ENCODE data around the gene SH3BP1.
"Not testable (repeated sequence)": the region's sequence is repeated elsewhere in the genome, so short reads cannot be mapped to it uniquely, and the experiment has no call there.

SH3BP1 gene

DNA sequence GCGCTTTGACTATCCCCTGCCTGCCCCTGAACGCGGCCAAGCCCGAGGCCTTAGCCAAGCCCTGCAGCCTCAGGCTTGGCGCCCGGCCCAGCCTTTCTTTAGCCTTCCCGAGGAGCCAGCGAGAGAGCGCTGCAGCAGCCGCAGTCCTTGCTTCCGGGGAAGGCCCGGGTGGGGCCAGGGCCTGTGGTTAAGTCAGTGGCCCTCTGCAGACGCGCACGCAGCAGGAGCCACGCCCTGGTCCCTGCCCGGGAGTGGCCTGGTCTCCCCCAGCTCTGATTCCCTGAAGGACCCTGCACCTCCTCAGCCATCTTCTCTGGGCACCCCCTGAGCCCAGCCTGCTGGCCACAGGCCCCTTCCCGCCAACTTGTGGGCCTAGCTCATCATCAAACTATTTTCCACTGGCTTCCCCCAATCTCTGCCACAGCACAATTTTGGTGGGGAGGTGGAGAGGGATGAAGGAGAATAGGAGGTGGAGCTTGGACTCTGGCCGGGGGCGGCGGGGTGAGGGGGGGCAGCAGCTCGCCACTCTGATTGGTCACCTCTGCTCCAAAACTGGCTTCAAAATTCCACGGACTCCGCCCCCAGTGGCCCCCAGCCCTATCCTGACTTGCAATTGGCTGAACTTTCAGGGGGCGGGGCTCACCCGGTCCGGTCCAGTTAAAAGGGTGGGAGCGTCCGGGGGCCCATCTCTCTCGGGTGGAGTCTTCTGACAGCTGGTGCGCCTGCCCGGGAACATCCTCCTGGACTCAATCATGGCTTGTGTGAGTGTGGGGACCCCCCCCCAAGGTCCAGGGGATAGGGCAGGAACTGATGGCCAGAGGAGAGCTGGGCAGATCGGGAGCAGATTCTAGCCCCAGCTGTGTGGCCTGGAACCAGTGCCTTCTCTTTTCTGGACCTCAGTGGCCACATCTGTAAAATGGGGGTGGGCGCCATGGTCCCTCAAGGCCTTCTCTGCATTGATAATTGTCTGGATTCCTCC lies 35.8 kb downstream of the SH3BP1 start, which contains the start of gene LGALS1:
LGALS1 (plus strand) TSS at position 686 of the 979 bp plus-strand sequence; CDS start at position 753, 67 bp downstream.
- peak; percentile 71 for DNase-seq (ENCODE audit: extremely low spot score, insufficient read length, low read depth)
- peak; percentile 93 for FAIRE-seq

DNA sequence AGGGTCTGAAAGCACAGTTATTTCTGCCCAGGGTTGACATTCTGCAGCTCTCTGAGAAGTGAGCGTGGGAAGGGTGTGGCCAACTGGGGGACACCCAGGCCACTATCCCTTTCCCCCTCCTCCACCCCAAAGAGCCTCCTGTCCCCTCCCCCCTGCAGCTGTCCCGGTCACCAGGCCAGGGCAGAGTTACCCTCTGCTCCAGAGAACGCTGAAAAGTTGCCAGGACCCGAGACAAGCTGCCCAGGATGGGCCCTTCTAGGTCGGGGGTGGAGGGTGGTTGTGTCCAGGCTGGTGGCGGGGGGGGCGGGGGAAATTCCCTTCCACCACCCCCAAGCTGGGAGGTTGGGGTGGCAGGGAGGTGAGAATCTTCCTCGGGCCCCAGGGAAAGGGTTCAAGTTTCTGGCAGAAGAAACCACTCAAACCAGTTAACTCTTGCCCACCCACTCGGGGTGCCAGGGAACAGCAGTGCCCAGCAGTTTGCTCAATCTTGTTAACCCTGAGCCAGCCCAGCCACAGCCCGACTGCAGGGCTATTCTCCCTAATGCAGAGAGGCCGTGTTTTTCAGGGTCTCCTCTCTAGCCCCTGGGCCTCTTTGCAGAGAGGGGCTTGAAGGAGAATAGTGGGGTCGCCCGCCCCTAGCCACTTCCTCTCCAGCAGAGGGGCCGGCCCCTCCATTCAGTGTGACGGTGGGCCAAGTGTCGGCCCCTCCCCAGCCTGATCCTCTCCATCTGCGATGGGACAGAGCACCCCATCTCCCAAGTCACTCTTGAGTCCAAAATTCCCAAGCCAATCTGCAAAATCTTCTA lies 36.7 kb downstream of the SH3BP1 start:
- no peak for DNase-seq (ENCODE audit: extremely low spot score, insufficient read length, low read depth)
- FAIRE-seq: peak; percentile 49

DNA sequence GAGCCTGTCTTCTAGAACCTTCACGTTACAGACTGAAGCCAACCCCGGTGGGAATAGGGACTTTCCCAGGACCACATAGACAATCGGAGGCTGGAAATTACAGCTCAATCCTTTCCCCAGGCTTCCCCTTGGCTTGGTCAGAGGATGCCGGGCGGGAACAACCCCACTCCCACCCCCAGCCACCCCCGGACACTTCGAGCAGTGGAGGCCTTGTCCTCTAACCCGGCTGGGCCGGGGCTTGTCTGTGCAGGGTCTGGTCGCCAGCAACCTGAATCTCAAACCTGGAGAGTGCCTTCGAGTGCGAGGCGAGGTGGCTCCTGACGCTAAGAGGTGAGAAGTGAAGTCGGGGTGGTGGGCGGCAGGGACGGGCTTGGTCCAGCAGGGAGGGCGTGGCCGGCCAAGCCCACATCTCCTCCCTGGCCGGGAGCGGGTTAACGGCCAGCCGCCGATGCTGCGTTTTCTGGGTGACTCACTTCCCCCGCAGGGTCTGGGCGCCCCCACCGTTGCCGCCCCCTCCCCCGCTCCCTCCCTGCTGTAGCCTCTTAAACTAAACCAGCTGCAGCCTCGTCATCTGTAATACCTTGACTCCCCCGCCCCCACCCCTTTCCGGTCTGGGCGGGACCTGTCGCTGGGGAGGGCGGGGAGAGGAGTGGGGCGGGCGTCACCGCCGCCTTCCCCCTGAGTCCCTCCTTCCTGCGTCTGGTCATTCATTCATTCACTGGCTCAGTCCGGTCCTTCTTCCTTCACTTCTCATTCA lies 37.4 kb downstream of the SH3BP1 start:
- peak; percentile 86 for FAIRE-seq
- DNase-seq (ENCODE audit: extremely low spot score, insufficient read length, low read depth): no peak

DNA sequence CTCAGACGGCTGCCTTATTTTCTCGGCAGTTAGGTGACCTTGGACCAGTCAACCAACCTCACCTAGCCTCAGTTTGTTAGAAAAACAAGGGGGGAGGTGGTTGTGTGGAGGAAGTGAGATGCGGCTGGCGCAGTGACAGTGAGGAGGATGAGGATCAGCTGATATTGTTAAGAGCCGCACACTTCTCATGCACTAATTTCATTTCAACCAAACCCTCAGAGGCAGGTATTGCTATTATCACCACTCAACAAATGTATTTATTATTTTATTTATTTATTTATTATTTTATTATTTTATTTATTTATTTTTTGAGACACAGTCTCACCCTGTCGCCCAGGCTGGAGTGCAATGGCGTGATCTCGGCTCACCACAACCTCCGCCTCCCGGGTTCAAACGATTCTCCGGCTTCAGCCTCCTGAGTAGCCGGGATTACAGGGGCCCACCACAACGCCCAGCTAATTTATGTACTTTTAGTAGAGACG lies 38.1 kb downstream of the SH3BP1 start:
- DNase-seq (ENCODE audit: extremely low spot score, insufficient read length, low read depth) (no peak), FAIRE-seq (no peak)

DNA sequence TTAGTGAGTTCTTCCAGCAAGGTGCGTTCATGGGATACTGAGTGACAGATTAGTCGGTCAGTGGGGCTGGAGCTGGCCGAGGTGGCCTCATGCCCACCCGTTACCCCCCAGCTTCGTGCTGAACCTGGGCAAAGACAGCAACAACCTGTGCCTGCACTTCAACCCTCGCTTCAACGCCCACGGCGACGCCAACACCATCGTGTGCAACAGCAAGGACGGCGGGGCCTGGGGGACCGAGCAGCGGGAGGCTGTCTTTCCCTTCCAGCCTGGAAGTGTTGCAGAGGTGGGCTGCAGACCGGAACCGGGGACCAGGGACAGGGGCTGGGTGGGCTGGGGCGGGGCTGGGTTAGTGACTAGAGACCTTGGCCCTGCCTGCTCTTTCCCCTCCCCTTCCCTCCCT lies 38.9 kb downstream of the SH3BP1 start:
- no peak for DNase-seq (ENCODE audit: extremely low spot score, insufficient read length, low read depth)
- FAIRE-seq: no peak

DNA sequence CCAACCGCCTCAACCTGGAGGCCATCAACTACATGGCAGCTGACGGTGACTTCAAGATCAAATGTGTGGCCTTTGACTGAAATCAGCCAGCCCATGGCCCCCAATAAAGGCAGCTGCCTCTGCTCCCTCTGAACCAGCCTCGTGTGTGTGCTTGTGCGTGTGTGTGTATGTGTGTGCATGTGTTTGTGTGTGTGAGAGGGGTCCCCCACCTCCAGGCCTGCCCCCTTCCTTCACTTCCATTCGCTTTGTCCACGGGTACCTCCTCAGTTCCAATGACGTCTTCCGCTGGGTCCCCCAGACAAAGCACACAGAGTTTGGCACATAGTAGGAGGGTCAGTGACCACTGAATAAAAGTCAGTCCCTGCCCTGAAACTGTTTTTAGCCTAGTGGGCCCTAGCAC lies 40.2 kb downstream of the SH3BP1 start:
- FAIRE-seq: no peak
- DNase-seq (ENCODE audit: extremely low spot score, insufficient read length, low read depth): no peak

DNA sequence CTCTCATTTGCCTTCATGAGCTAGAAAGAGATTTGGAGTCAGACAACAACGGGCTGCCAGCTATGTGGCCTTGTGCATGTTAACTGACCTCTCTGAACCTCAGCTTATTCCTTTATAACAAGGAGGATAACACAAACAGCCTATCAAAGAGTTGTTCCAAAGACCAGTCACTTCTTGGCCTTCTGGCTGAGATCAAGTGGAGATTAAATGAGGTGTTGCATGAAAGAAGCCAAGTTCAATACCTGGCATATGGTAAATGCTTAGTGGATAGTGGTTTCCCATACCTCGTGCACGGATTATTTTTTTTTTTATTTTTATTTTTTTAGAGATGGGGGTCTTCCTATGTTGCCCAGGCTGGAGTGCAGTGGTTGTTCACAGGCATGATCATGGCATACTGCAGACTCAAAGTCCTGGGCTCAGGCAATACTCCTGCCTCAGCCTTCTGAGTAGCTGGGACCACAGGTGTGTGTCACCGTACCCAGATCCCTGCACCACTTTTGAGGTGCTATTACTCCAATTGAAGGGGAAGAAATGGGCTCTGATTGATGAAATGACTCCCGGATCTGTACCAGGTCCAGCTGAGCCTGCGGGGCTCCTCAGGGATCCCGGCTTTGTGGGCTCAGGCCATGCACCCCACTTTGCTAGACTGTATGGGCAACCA lies 40.9 kb downstream of the SH3BP1 start:
- FAIRE-seq (no peak), DNase-seq (ENCODE audit: extremely low spot score, insufficient read length, low read depth) (no peak)

DNA sequence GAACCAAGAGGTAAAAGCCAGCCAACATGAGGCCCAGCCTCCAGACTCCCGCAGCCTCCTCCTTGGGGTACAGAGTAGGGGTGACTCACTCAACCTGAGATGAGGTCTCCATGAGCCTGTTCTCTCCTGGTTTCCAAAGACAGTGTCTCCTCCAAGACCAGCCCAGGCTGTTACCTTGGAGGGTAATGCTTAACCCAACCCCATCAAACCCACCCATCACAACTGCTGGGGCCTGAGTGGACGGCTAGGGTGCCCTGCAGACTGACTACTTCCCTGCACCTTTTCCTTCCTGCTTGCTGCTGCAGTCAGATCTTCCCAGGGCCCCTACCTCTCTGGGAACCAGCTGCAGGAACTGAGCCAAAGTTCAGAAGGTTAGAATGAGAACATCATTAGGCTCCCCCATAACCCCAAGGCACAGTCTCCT lies 41.5 kb downstream of the SH3BP1 start:
- FAIRE-seq: no peak
- no peak for DNase-seq (ENCODE audit: extremely low spot score, insufficient read length, low read depth)

DNA sequence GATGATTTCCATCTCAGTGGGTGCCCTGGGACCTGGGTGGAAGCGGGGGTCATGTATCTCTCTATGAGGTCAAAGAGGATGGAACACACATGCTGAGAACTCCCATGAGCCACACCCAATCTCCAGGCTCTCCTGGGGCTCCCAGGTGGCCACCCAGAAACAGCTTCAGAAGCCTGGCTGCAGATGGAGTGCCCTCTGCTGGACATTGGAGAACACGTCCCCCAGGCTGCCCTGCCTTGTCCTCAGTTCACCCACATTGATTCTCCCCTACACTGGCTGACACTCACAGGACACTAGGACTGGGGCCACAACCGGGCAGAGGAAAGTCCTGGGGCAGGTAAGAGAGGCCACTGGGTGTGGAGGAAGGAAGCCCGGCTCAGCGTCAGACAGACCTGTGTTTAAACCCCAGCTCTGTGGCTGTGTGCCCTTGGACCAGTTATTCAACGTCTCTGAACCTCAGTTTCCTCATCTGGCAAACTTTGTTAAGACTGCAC lies 42.1 kb downstream of the SH3BP1 start:
- DNase-seq (ENCODE audit: extremely low spot score, insufficient read length, low read depth) (no peak), FAIRE-seq (peak; percentile 76)

DNA sequence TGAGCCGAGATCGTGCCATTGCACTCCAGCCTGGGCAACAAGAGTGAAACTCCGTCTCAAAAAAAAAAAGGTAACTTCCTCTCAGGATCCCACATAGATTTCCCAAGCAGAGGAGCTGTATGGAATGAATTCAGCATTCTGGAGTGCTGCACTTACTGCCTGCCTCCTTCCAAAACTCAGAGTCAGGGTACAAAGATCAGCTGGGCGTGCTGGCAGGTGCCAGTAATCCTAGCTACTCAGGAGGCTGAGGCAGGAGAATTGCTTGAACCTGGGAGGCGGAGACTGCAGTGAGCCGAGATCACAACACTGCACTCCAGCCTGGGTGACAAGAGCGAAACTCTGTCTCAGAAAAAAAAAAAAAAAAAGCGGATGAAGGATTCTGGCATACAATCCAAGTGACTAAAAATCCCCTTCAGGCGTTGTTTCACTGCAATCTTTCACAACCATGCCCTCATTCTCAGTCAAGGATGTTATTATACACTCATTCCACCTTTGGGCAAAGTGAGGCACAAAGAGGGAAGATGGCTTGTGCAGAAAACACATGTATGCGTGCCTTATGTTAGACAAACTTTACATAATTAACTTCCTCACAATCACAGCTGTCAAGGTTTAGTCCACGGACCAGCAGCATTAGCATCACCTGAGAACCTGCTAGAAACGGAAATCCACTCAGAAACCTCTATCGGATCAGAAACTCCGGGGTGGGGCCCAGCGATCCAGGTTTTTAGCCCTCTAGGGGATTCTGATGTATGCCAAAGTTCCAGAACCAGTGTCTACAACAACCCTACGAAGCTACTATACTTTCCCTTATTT lies 45.5 kb downstream of the SH3BP1 start:
- FAIRE-seq (no peak), DNase-seq (ENCODE audit: extremely low spot score, insufficient read length, low read depth) (no peak)

DNA sequence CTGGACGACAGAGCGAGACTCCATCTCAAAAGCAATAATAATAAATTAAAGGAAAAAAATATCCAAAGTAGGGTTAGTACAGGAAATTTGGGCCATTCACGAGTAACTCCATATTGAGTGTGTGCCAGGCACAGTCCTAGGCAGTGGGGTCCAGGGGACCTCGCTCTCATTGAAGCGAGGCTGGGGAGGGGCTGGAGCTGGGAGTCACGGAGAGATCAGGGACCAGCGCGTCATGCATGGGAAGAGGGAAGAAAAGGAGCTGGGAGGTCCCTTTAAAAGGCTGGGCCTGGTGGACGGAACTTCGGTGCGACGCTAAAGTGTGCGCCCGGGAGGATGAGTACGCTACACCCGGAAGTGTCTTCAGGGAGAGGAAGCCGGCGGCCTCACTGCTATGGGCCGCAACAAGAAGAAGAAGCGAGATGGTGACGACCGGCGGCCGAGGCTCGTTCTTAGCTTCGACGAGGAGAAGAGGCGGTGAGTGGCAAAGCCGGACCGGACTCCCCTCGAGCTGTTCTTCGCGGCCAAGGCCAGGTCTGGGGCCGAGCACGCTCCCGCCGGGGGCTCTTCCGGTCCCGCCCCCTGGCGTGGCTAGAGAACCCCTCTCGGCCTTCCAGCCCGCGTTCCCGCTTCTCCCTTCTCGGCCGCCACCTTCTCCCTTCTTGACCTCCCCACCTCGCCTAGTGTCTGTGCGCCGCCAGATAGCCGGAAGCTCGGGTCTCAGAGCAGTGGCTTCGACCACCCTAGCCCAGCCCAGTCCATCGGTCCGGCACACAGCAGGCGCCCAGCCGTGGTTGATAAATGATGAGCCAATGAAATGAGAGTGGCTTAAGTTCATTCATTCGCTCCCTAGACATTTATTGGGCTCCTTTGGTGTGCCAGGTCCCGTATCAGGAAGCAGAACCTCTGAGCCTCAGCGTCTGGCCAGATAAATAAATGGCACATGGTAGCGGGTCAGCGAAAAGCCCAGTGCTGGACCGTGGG lies 46.8 kb downstream of the SH3BP1 start, which contains the start of gene NOL12:
NOL12 (plus strand) TSS at position 342 of the 981 bp plus-strand sequence; CDS start at position 392, 50 bp downstream.
- peak; percentile 96 for FAIRE-seq

DNA sequence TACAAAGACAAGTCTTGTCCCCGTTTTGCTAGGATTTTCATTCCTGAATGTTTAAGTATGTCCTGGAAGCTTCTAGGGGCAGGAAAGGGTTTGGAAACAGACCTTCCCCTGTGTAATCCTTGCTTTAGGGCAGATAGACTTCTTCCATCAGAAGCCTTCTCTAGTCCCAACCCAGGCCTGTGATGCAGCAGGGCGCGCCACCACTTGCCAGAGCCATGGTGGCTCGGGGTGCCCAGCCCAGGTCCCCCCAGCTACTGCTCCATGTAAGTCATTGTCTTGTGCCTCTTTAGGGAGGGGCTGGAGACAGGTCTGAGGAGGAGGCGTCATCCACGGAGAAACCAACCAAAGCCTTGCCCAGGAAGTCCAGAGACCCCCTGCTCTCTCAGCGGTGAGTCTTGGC lies 50.9 kb downstream of the SH3BP1 start:
- FAIRE-seq: no peak

More for the DNA sequence above, 46.8 kb downstream of the SH3BP1 start, which contains the start of gene NOL12:
- DNase-seq (ENCODE audit: extremely low spot score, insufficient read length, low read depth): peak; percentile 74

DNA sequence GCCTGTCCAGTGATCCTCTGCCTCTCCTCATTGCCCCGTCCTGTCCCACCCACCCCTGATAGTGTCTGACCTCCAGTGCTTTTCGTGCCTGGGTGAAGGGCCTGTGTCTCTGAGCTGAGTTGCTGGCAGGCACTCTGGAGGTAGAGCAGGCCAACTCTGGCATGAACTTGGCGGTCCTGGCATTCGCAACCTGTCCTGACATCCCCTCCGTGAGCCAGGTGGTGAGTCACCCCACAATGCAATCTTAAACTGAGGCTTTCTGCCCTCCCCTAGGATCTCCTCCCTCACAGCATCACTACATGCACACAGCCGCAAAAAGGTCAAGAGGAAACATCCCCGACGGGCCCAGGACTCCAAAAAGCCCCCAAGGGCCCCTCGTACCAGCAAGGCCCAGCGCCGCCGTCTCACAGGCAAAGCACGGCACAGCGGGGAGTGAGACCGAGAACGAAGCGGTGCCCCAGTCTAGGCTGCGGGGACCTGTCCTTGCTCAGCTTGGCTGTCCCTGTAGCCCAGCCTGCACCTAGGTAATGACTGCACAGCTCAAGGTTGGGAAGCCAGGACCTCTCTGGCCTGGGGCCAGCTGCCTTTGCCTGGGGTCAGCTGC lies 51.5 kb downstream of the SH3BP1 start:
- FAIRE-seq (no peak), DNase-seq (ENCODE audit: extremely low spot score, insufficient read length, low read depth) (no peak)

More for the DNA sequence above, 50.9 kb downstream of the SH3BP1 start:
- no peak for DNase-seq (ENCODE audit: extremely low spot score, insufficient read length, low read depth)

DNA sequence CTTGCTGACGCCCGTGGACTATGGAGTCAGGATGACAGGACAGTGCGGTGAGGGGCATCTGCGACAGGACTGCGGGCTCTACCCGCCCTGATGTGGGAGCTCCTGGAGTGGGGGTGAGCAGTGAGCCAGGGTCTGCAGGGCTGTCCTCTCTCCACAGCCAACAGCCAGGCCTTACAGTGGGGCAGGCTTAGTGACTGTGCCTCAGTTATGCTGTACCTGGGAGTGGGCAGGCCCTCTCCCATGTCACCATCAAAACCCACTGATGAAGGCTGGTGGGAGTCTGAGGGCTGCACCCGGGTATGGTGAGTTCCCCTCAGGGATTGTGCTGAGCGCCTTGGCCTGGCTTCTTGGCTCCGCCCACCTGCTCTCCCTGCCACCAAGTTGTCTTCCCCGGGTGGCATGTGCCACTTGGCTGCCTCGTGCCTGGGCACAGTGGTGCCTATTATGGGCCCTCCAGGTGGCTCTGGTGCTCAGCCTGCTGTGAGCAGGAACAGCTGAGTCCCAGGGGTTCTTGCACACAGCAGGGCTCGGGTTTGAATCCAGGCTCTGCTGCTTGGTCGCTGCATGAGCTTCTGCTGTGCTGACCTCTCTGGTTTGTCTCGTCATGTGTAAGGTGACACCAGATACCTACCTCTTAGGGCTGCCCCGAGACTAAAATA lies 53.3 kb downstream of the SH3BP1 start:
- no peak for FAIRE-seq
- no peak for DNase-seq (ENCODE audit: extremely low spot score, insufficient read length, low read depth)

DNA sequence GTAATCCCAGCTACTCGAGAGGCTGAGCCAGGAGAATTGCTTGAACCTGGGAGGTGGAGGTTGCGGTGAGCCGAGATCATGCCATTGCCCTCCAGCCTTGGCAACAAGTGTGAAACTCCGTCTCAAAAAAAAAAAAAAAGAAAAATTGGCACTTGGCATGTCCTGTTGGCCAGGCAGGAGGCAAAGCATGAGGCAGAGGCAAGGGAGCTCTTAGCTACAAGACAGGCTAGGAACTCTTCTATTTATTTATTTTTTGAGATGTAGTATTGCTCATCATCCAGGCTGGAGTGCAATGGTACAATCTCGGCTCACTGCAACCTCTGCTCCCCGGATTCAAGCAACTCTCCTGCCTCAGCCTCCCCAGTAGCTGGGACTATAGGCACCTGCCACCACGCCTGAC lies 54.7 kb downstream of the SH3BP1 start:
- not testable (repeated sequence) for DNase-seq (ENCODE audit: extremely low spot score, insufficient read length, low read depth); FAIRE-seq

DNA sequence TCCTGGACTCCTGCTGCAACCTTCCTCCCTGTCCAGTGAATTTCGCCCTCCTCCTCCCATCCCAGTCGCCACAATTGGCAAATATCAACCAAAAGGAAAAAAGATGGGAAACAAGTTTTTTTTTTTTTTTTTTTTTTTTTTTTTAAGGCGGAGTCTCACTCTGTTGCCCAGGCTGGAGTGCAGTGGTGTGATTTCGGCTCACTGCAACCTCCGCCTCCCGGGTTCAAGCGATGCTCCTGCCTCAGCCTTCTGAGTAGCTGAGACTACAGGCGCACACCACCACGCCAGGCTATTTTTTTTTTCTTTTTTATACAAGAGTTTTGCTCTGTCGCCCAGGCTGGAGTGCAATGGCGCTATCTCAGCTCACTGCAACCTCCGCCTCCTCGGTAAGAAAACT lies 56.8 kb downstream of the SH3BP1 start:
- FAIRE-seq; DNase-seq (ENCODE audit: extremely low spot score, insufficient read length, low read depth): not testable (repeated sequence)
